PFSK-1 (cell line): ENCODE data around the gene CXCL16. TPM values are rescaled to one million over a fixed set of nuclear protein-coding genes. Genes with fewer than 3 reads are reported as not detected.
A peak's percentile ranks its signal among the peaks of the same experiment; 100 is the strongest.

ENCODE experiments used
- FOXP2 ChIP-seq: optimal IDR thresholded peaks from 2 replicates; pipeline ENCODE3; 2011; ENCODE audit warnings: borderline replicate concordance, control low read depth, inconsistent platforms; ENCODE audit not compliant: insufficient read depth; ENCODE audit errors: extremely low read length, extremely low read depth
- POLR2AphosphoS5 ChIP-seq: IDR thresholded peaks from 2 replicates; pipeline ENCODE4 v1.6.1; 2012; ENCODE audit warnings: low read depth, mild to moderate bottlenecking, control low read depth, low read length, moderate library complexity
- REST ChIP-seq, 2 experiments: IDR thresholded peaks; 2 replicates each; pipeline versions ENCODE4 v1.6.1 to v1.8.0; 2011 to 2012; ENCODE audit warnings: low read depth in 2 of 2, low read length in 2 of 2, control low read depth in 1 of 2, inconsistent platforms in 1 of 2, mild to moderate bottlenecking in 1 of 2, moderate library complexity in 1 of 2; ENCODE audit not compliant: insufficient read depth in 1 of 2
- SIN3A ChIP-seq: IDR thresholded peaks from 2 replicates; pipeline ENCODE4 v1.6.1; 2012; ENCODE audit warnings: mild to moderate bottlenecking, low read length, moderate library complexity, borderline replicate concordance; ENCODE audit not compliant: insufficient read depth
- TAF1 ChIP-seq: IDR thresholded peaks from 2 replicates; pipeline ENCODE4 v1.6.1; 2012; ENCODE audit warnings: low read length, control low read depth, borderline replicate concordance; ENCODE audit not compliant: insufficient read depth
- polyA plus RNA-seq: library from polyadenylated mRNA; unstranded; fragments of >200 nt; gene quantifications from one replicate; pipeline ENCODE4 v1.2.1, GENCODE V29; 2012; ENCODE audit warnings: low read depth, missing spikeins; ENCODE audit not compliant: insufficient read length

Gene CXCL16
- 0.25 TPM for polyA plus RNA-seq

GRCh38 chr17:4739122-4740024, at the start of gene CXCL16, which contains the start of gene ZMYND15:
CXCL16 (minus strand) TSS chr17:4739928; CDS start chr17:4739339, 589 bp downstream.
ZMYND15 (plus strand) TSS chr17:4739833; CDS start chr17:4740549, 716 bp downstream.
- TF ChIP-seq FOXP2 (no peak), TAF1 (no peak), REST (IDR thresholded peaks at IDR 0.05; ENCODE audit: insufficient read depth in 1 of 2, low read depth in 2 of 2, low read length in 2 of 2) (no peak), POLR2AphosphoS5 (no peak), SIN3A (no peak)

GRCh38 chr17:4788807-4789700, 49.3 kb upstream of the CXCL16 start, which contains the start of gene GLTPD2:
GLTPD2 (plus strand) TSS chr17:4788964; CDS start chr17:4789012, 48 bp downstream.
- TF ChIP-seq REST (IDR thresholded peaks at IDR 0.05; ENCODE audit: insufficient read depth in 1 of 2, low read depth in 2 of 2, low read length in 2 of 2) (no peak), POLR2AphosphoS5 (no peak)

- TF ChIP-seq POLR2AphosphoS5 (0 out of 2 replicates have a peak, but pooled peaks have one; percentile 22), REST (IDR thresholded peaks at IDR 0.05; ENCODE audit: insufficient read depth in 1 of 2, low read depth in 2 of 2, low read length in 2 of 2) (no peak), TAF1 (0 out of 2 replicates have a peak, but pooled peaks have one; percentile 31), SIN3A (no peak)
Observed at GRCh38 chr17:4788159-4788806, 48.6 kb upstream of the CXCL16 start.

GRCh38 chr17:4786516-4786915, 46.8 kb upstream of the CXCL16 start:
- TF ChIP-seq SIN3A (no peak), POLR2AphosphoS5 (no peak), REST (IDR thresholded peaks at IDR 0.05; ENCODE audit: insufficient read depth in 1 of 2, low read depth in 2 of 2, low read length in 2 of 2) (no peak), FOXP2 (no peak), TAF1 (no peak)
